T-cell (primary cell): Measurements from ENCODE around the gene PDZRN3. TPM values are rescaled to one million over a fixed set of nuclear protein-coding genes. Genes with fewer than 3 reads are reported as not detected.

ENCODE experiments used
- ATAC-seq, 4 experiments: fragments of 200-7000 bp in 3 of 4; fragments of 150-1000 bp in 1 of 4; cut with Tn5 transposase; replicated peaks in 1 of 4; 1 replicate in 3 of 4; 2 replicates in 1 of 4; pipeline ENCODE4 v1.10.0; 2021; ENCODE audit warnings: moderate library complexity in 3 of 4, mild to moderate bottlenecking in 2 of 4, moderate number of reproducible peaks in 1 of 4
- CTCF ChIA-PET, 2 donors: fragments of 300-600 bp; sonication (Branson Sonifier 250); formaldehyde crosslinking; loops; one replicate each; lab custom pipeline; 2022; ENCODE audit warnings: antibody characterized with exemption in 2 of 2; lab: Charles Lee
- POLR2A ChIA-PET, 2 donors: fragments of 300-600 bp; sonication (Branson Sonifier 250); formaldehyde crosslinking; loops; one replicate each; lab custom pipeline; 2022; ENCODE audit warnings: antibody characterized with exemption in 2 of 2; lab: Charles Lee
- DNase-seq, 35 experiments: peaks; one replicate each; pipeline versions ENCODE4 v3.0.0 to v3.0.0-alpha.2; 2013 to 2023
- H3K27ac ChIP-seq: one replicate; pipeline ENCODE4 v1.5.1; 2013; ENCODE audit warnings: low read length
- H3K27me3 ChIP-seq, 2 experiments: replicated peaks in 1 of 2; 1 replicate in 1 of 2; 2 replicates in 1 of 2; pipeline versions ENCODE4 v1.6.1 to v1.7.0; 2013; ENCODE audit warnings: low read length in 1 of 2, mixed read lengths in 1 of 2; ENCODE audit not compliant: control insufficient read depth in 2 of 2, insufficient read depth in 2 of 2; ENCODE audit errors: extremely low read depth in 1 of 2
- H3K36me3 ChIP-seq, 2 donors: 1 replicate in 1 of 2; 2 replicates in 1 of 2; pipeline versions ENCODE4 v1.6.1 to v1.7.0; 2013; ENCODE audit warnings: low read length in 1 of 2; ENCODE audit not compliant: control insufficient read depth in 2 of 2, insufficient read depth in 1 of 2; ENCODE audit errors: extremely low read depth in 1 of 2
- H3K4me1 ChIP-seq, 2 experiments: 1 replicate in 1 of 2; 2 replicates in 1 of 2; pipeline versions ENCODE4 v1.6.1 to v1.7.0; 2013; ENCODE audit warnings: low read length in 2 of 2, mixed read lengths in 1 of 2; ENCODE audit not compliant: insufficient read depth in 2 of 2, control insufficient read depth in 1 of 2; ENCODE audit errors: extremely low read depth in 1 of 2
- H3K4me3 ChIP-seq, 2 donors: 1 replicate in 1 of 2; 2 replicates in 1 of 2; pipeline versions ENCODE4 v1.5.1 to v1.7.0; 2013; ENCODE audit warnings: mild to moderate bottlenecking in 2 of 2, low read length in 1 of 2, moderate library complexity in 1 of 2; ENCODE audit not compliant: control insufficient read depth in 1 of 2; ENCODE audit errors: extremely low read depth in 1 of 2
- H3K9me3 ChIP-seq: 2 replicates; pipeline ENCODE4 v1.7.0; 2013
- H3K27ac Mint-ChIP-seq, 2 donors: one replicate each; pipeline ENCODE4 v1.8.0; 2020 to 2021; ENCODE audit warnings: mild to moderate bottlenecking in 2 of 2, mixed read lengths in 2 of 2
- H3K27me3 Mint-ChIP-seq, 2 donors: one replicate each; pipeline ENCODE4 v1.8.0; 2021 to 2022; ENCODE audit warnings: mixed read lengths in 2 of 2
- H3K36me3 Mint-ChIP-seq: one replicate; pipeline ENCODE4 v1.8.0; 2021; ENCODE audit warnings: mixed read lengths
- H3K4me1 Mint-ChIP-seq, 3 donors: one replicate each; pipeline ENCODE4 v1.8.0; 2020 to 2022; ENCODE audit warnings: mixed read lengths in 3 of 3, mild to moderate bottlenecking in 1 of 3
- H3K4me3 Mint-ChIP-seq, 3 donors: one replicate each; pipeline ENCODE4 v1.8.0; 2020 to 2022; ENCODE audit warnings: mild to moderate bottlenecking in 3 of 3, mixed read lengths in 3 of 3, moderate library complexity in 3 of 3
- H3K9me3 Mint-ChIP-seq, 3 donors: one replicate each; pipeline ENCODE4 v1.8.0; 2020 to 2022; ENCODE audit warnings: mixed read lengths in 3 of 3
- WGBS: methylation state at CpG from one replicate; pipeline ENCODE4 v1.1.5; 2013; ENCODE audit warnings: missing lambda C conversion rate; ENCODE audit not compliant: insufficient coverage; 5-methylcytosine and 5-hydroxymethylcytosine counted together
- total RNA-seq, 35 experiments: library from RNA in 6 of 35; stranded (reverse) in 6 of 35; fragments of 120-200 nt in 1 of 35; gene quantifications; one replicate each; pipeline versions ENCODE4 v1.2.1 to v1.2.4 and lab custom pipeline; 2013 to 2026

The PDZRN3 gene
- total RNA-seq, 5 donors from 2014 or later (not counting 1 experiment from before 2014, with no cell fraction given), result 0.16 to 0.73 (median 0.18) TPM; not detected in 2

DNA sequence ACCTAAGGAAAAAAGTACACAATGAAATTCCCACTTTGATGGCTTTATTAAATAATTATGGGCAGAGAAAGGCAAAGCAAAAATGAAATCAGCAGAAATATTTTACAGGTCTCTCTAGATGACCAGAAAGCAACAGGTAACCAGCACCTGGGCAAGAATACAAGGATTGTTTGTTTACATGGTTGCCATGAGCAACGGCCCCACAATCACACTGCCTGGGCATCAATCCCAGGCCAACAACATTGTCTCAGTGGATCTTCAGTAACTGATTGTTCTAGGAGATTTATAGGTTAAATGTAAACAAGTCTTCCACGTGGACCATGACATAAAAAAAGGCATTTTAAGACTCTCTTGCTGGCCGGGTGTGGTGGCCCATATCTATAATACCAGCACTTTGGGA lies 82.6 kb downstream of the PDZRN3 start:
- WGBS, result 60% methylated on average over 1 of the region's 3 CpGs
- H3K4me3 Mint-ChIP-seq, result no peak overlapping the region
- H3K9me3 ChIP-seq, result no peaks in the 10 kb centered on the region
- peaks cover 1 to 7% of the 10 kb centered on the region in 2 donors for H3K27me3 Mint-ChIP-seq
- no peak overlapping the region for H3K27ac ChIP-seq
- H3K36me3 ChIP-seq, result no peaks in the 10 kb centered on the region
- no peaks in the 10 kb centered on the region for H3K4me1 Mint-ChIP-seq
- peaks cover 0 to 3% (median 0%) of the 10 kb centered on the region in 3 donors for H3K9me3 Mint-ChIP-seq
- CTCF ChIA-PET, result no interaction called here
- no peak overlapping the region for H3K4me3 ChIP-seq
- no peak overlapping the region for H3K27ac Mint-ChIP-seq
- H3K36me3 Mint-ChIP-seq, result no peaks in the 10 kb centered on the region
- ATAC-seq, result no peak
- POLR2A ChIA-PET, result no interaction called here
- H3K27me3 ChIP-seq, result no peaks in the 10 kb centered on the region
- no peak for DNase-seq
- no peaks in the 10 kb centered on the region for H3K4me1 ChIP-seq

DNA sequence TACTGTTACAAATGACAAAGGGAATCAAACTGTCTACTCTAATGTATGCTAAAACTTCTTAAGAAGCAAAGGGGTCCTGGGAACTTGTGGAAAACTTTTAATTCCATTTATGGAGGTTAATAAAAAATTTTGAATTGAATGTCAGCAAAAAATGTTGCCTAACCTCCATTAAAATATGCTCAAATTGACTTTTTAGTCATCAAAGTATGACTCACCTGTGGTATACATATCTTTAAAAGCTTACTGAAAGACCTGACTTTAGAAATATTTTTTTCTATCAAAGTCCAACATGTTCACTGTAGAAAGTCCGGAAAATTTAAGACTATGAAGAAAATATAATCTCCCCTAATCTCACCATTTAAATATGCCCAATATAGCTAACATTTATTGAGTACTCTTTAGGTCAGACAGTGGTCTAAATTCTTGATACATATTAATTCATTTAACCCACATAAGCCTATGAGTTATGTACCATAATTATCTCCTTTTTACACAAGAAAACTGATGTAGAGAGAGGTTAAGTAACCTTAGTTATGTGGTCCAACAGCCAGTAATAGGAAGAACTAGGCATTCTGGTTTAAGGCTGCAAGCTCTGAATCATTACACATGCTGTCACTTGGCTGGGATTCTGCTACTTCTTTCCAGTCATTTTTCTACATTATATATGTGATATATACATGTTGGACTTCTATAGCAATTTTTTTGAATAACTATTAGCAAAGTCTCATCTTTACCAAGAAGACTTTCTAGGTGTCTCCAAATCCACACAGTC lies 83.6 kb downstream of the PDZRN3 start:
- no peaks in the 10 kb centered on the region for H3K27me3 ChIP-seq
- ATAC-seq (no peak), DNase-seq (no peak)
- peaks cover 1 to 7% of the 10 kb centered on the region in 2 donors for H3K27me3 Mint-ChIP-seq
- ChIA-PET POLR2A (no interaction called here), CTCF (no interaction called here)
- H3K27ac ChIP-seq, result no peak overlapping the region
- no peaks in the 10 kb centered on the region for H3K4me1 ChIP-seq
- no peak overlapping the region for H3K4me3 ChIP-seq
- no peaks in the 10 kb centered on the region for H3K9me3 ChIP-seq
- no peaks in the 10 kb centered on the region for H3K36me3 Mint-ChIP-seq
- H3K4me3 Mint-ChIP-seq, result no peak overlapping the region
- peaks cover 0 to 3% (median 0%) of the 10 kb centered on the region in 3 donors for H3K9me3 Mint-ChIP-seq
- WGBS, result no CpG with 5 or more reads among the region's 1 CpG
- no peaks in the 10 kb centered on the region for H3K4me1 Mint-ChIP-seq
- H3K27ac Mint-ChIP-seq, result no peak overlapping the region
- H3K36me3 ChIP-seq, result no peaks in the 10 kb centered on the region

DNA sequence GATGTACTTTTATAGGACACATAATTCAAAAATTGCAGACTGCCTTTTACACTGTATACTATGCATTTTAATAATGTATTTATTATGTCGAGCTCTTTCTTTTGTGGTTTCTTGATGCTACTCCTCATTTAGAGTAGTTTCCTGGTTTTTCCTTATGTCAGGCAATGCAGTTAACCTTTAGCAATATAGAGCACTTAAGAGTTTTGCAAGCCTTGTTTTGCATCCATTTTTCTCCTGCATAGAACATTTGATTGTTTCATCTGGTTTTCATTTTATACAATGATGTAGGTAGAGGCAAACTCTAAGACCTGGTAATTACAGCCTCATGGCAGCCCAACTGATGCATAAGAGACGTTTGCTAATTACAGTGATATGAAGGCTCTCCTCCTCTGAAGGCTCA lies 86.3 kb downstream of the PDZRN3 start:
- Mint-ChIP-seq H3K4me3 (no peak overlapping the region), H3K27me3 (peaks cover 0 to 16% of the 10 kb centered on the region in 2 donors), H3K4me1 (no peaks in the 10 kb centered on the region), H3K9me3 (peaks cover 0 to 3% (median 0%) of the 10 kb centered on the region in 3 donors), H3K36me3 (no peaks in the 10 kb centered on the region), H3K27ac (no peak overlapping the region)
- Histone ChIP-seq H3K4me3 (no peak overlapping the region), H3K27ac (no peak overlapping the region), H3K4me1 (no peaks in the 10 kb centered on the region), H3K9me3 (no peaks in the 10 kb centered on the region), H3K36me3 (no peaks in the 10 kb centered on the region), H3K27me3 (no peaks in the 10 kb centered on the region)
- WGBS, result no CpG with 5 or more reads among the region's 2 CpGs
- CTCF ChIA-PET, result no interaction called here
- no peak for ATAC-seq
- DNase-seq, result no peak
- POLR2A ChIA-PET, result no interaction called here

DNA sequence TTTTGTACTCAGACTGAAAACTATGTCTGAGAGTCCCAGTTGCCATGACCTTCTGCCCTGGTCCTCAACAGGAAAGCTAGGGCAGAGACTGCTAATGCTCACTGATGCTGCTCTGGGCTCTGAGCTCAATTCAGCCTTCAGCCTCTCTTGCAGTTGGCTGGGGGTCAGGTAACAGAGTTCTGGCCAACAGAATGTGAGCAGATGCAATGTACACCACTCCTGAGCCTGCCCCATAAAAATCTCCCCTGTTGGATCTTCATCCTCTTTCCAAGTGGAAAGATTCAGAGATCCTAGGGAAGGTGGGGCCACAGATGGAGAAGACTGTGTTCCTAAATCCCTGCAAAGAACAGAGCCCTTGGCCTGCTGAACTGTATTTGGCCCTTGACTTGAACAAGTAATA lies 87.8 kb downstream of the PDZRN3 start:
- H3K4me3 ChIP-seq, result no peak overlapping the region
- POLR2A ChIA-PET, result no interaction called here

DNA sequence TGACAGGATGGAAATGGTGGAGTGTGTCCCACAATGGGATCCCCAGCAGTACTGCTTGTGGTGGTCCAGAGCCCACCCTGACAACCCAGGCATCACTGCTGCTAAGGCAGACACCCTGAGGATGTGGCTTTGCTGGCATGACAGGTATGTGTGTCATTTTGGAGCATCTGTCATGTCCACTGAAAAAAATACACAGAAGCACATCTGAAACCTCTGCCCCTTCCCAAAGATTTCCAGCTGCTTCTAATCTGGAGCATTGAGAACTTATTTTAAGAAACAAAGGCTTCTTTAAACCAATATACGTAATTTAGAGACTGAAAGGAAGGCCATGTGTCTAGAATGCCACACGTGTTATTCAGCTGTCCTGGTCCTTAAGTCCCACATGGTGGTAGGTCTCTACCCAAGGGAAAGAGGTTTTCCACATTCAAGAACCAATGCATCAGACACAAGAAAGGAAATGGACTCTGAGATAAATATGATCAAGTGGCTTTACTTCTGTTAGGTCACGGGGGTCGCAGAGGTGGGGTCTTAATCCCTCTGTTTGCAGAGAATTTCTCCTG lies 88.3 kb downstream of the PDZRN3 start:
- Mint-ChIP-seq H3K27ac (no peak overlapping the region), H3K4me3 (no peak overlapping the region), H3K4me1 (no peaks in the 10 kb centered on the region), H3K9me3 (peaks cover 0 to 5% (median under 1%) of the 10 kb centered on the region in 3 donors), H3K36me3 (no peaks in the 10 kb centered on the region), H3K27me3 (peaks cover 0 to 11% of the 10 kb centered on the region in 2 donors)
- no peaks in the 10 kb centered on the region for H3K4me1 ChIP-seq
- H3K27ac ChIP-seq, result no peak overlapping the region
- H3K27me3 ChIP-seq, result no peaks in the 10 kb centered on the region
- WGBS, result 80% methylated on average over 1 of the region's 4 CpGs
- DNase-seq (no peak), ATAC-seq (no peak)
- ChIA-PET CTCF (no interaction called here), POLR2A (no interaction called here)
- no peaks in the 10 kb centered on the region for H3K9me3 ChIP-seq
- H3K4me3 ChIP-seq, result no peak overlapping the region
- H3K36me3 ChIP-seq, result no peaks in the 10 kb centered on the region

More for the DNA sequence above, 87.8 kb downstream of the PDZRN3 start:
- Histone ChIP-seq H3K27me3 (no peaks in the 10 kb centered on the region), H3K36me3 (no peaks in the 10 kb centered on the region), H3K27ac (no peak overlapping the region), H3K4me1 (no peaks in the 10 kb centered on the region), H3K9me3 (no peaks in the 10 kb centered on the region)
- CTCF ChIA-PET, result no interaction called here
- H3K4me1 Mint-ChIP-seq, result no peaks in the 10 kb centered on the region
- H3K27ac Mint-ChIP-seq, result no peak overlapping the region
- DNase-seq (no peak), ATAC-seq (no peak)
- H3K4me3 Mint-ChIP-seq, result no peak overlapping the region
- no peaks in the 10 kb centered on the region for H3K36me3 Mint-ChIP-seq
- H3K27me3 Mint-ChIP-seq, result peaks cover 0 to 11% of the 10 kb centered on the region in 2 donors
- peaks cover 0 to 5% (median 0%) of the 10 kb centered on the region in 3 donors for H3K9me3 Mint-ChIP-seq

DNA sequence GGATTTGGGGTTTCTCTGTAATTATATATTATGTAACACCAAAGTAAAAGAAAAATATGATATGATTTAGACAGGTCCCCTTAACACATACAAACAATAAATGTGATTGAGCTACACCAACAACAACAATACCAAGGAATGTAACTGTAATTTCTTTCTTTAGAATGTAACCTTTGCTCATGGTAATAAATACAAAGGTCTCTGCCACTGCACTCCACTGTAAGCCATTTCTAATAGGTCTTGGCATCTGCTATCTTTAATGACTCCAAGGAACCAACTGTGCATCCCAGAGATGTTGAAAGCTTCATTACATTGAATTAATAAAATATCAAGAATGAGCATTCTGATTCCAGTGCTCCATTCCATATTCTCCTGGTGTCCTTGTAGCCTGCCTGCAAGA lies 88.8 kb downstream of the PDZRN3 start:
- ChIA-PET POLR2A (no interaction called here), CTCF (no interaction called here)
- H3K27ac ChIP-seq, result no peak overlapping the region
- ATAC-seq, result no peak
- H3K27me3 ChIP-seq, result no peaks in the 10 kb centered on the region
- no peak overlapping the region for H3K4me3 ChIP-seq
- no peak overlapping the region for H3K4me3 Mint-ChIP-seq
- H3K4me1 Mint-ChIP-seq, result no peaks in the 10 kb centered on the region
- H3K4me1 ChIP-seq, result no peaks in the 10 kb centered on the region
- no peaks in the 10 kb centered on the region for H3K36me3 ChIP-seq
- peaks cover 0 to 5% (median 3%) of the 10 kb centered on the region in 3 donors for H3K9me3 Mint-ChIP-seq
- H3K27me3 Mint-ChIP-seq, result peaks cover 0 to 15% of the 10 kb centered on the region in 2 donors
- no peaks in the 10 kb centered on the region for H3K9me3 ChIP-seq
- H3K27ac Mint-ChIP-seq, result no peak overlapping the region
- no peaks in the 10 kb centered on the region for H3K36me3 Mint-ChIP-seq
- no peak for DNase-seq
